Embryonic facial prominence (tissue), 1 donor: ENCODE data around the gene SMC1B.
"Not testable (repeated sequence)": the region's sequence is repeated elsewhere in the genome, so short reads cannot be mapped to it uniquely, and the experiment has no call there.

Experiments used
- DNase-seq: peaks from one replicate; pipeline ENCODE4 v3.0.0-alpha.2; 2016; ENCODE audit errors: extremely low spot score

The SMC1B gene

DNA sequence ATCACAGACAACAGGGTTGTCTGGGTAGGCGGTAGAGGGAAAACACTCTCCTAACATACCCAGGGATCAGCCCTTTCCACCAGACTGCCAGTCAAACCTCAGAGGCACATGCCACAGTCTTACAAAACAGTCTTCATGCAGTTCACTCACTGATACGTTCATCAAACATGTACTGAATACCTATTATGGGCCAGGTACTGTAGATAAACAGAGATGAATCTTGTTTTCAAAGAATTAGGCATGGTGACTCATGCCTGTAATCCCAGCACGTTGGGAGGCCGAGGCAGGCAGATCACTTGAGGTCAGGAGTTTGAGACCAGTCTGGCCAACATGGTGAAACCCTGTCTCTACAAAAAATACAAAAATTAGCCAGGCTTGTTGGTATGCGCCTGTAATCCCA, 60.6 kb downstream of the SMC1B start:
- not testable (repeated sequence) for DNase-seq

DNA sequence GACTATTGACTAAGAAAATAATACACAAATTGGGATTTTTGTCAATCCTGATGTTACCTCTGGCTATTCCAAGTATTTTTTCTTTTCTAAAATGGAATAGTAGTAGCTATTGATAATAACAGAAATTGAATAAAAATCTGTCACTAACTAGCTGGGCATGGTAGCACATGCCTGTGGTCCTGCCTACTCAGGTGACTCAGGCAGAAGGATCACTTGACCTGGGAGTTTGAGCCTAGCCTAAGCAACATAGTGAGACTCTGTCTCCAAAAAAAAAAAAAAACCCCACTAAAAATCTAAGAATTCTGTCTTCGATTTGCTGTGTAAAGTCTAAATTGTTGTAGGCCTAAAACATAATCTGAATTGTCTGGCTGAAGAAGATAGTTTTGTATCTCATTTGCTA, 61.4 kb downstream of the SMC1B start:
- no peak for DNase-seq

DNA sequence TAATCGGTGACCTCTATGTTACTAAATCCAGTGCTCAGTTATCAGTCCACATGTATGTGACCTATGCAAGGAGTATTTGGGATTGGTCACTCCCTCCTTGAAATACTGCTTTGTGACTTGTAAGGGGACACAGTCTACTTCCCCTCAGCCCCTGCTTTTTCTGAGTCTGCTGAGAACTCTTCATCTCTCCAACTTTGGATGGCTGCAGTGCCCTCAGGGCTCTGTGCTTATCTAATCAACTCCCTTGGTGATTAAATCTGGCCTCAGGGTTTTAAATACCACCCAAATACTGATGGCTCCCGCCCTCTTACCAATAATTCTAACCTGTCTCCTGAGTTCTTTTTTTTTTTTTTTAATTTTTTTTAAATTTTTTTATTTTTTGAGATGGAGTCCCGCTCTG, 63.5 kb downstream of the SMC1B start:
- no peak for DNase-seq

DNA sequence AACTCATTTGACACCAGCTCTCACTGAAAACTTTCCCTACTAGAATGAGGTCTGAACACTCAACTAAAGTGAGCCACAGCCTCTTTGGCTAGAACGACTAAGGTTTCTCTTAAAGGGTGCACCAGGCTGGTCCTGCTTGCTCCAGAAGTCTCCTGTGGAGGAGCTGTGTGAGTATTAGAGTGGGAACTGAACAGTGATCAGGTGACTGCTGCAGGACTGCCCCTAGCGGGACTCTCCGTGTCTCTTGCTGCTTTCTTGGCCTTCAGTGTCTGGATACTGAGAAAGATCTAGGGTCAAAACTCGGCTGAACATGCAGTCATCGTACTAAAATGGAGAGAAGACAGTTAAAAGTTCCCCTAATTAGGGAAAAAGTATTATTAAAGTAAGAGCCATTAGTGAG, 69.1 kb downstream of the SMC1B start:
- no peak for DNase-seq

DNA sequence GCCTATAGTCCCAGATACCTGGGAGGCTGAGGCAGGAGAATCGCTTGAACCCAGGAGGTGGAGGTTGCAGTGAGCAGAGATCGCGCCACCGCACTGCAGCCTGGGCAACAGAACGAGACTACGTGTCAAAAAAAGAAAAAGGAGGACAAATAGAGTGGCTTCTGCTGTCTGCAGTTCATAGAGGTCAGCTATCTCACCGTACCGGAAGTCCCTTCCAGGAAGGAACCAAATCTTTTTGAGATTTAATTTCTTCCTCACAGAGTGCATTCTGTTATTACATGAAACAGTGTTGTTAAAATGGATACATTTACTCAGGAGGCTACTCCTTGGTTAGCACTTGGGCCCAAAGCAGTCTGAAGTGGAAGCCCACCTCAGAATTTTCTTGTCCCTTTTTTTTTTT, 70.3 kb downstream of the SMC1B start:
- DNase-seq: no peak

DNA sequence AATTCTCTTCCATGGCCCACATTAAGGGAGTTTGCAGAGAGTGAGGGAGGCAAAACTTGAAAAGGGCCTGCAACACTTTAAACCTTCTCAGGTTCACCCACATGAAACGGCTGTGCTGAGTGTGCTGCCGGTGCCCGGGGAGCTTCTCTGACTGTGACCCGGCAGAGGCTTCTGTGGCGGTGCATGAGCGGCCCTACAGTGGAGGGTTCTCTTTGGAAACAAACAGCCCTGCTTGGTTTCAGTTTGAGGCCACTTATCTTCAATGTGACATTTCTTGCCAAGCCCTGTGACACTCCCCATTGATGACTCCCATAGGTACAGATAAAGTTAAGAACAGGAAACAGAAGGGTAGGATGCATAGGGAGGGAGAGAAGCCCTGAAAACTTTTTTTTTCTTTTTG, 71.9 kb downstream of the SMC1B start:
- no peak for DNase-seq

DNA sequence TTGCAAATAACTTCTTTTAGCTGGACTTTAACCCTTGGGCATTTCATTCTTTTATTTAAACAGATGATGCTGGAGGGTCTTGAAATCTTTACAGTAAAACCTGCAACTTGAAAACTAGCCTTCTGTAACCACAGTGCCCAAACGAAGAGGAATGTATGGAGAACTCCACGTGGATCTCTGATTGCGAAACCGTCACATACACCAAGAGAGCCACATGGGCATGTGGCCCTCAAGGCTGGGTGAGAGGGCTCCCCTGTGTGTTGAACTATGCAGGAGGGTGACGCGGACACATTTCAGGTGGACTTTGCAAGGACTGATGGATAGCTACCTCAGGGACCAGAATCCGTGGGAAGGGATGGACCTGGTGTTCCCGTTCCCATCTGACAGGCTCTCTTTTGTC, 73.1 kb downstream of the SMC1B start:
- no peak for DNase-seq

DNA sequence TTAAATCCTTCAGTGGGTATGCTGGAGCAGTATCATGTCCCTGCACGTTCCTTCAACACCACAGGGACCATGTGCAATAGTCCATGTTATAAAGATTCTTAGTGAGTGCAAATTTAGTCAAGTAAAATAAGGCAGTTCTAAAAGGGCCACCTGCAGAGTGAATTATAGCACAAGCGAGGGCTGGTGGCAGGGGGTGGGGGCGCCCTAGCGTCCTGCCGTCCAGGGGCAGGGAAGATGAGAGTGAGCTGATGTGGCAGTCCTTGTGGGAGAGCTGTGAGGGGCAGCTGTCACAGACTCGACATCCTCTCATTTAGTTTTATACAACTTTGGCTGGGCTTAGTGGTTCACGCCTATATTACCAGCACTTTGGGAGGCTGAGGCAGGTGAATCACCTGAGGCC, 74.6 kb downstream of the SMC1B start:
- DNase-seq: no peak

DNA sequence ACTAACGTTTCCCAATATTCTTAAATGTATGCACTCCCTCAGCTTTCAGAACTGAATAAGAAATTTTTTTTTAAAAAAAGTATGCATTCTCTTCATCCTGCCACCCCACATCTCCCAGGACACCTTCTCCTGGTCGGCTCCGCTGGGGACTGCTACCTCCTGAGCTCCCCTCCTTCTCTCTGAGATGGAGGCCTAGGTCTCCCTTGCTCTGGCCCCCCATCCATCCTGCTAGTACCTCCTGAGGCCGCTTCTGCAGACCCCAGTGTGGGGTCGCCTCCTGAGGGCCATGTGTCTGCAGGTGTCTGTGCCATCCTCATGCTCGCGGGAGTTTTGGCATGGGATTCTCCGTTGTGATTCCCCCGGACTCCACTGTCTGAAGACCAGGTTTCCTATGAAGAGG, 75.9 kb downstream of the SMC1B start:
- DNase-seq: no peak

DNA sequence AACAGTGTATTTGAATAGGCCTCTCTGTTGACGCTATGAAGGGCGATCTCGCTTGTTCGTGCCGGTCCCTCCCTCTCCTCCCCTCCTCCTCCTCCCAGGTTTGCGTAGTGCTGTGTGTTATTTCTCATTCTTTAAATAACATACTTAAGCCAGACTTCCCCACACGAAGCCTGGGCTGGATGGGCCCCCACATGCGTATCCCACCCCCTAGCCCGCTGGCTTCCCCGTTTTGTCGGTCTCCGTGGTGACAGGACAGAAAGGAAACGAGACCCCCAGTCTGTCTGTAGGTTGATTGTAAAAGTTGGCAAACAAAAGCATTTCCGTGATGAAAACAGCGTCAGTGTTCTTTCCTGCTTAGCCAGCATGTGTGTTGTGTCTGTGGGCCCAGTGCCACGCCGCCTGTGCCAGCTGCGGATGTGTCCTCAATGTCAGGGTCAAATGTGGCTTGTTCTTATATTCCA, 76.4 kb downstream of the SMC1B start:
- DNase-seq: peak; percentile 56

DNA sequence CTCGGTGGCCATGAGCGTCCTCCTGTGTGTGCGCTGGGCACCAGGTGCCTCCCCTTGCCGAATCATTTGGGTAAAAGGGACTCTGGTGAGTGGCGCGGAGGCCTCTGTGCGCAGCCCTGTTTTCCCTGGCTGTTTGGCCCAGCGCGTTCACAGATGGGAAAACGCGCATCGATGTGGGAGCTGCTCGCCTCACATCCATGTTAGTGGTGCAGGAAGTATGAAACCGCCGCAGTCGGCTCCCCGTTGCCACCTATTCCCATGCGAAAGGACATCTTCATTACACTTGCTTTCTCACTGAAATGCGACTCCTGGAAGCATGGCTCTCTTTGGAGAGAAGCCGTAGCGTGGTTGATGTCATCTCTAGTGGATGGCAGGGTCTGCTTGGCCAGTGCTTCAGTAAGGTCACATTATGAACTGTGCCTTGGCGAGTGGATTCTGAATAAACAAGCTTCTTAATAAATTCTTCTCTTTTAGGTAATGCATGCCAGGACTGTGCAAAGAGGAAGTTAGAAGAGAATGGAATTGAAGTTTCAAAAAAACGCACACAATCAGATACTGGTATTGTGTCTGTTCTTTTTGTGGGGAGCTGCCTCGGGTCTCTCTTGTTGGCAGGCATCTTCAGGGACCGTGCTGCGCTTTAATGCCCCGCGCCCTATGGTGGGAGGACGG, 77.4 kb downstream of the SMC1B start:
- no peak for DNase-seq

DNA sequence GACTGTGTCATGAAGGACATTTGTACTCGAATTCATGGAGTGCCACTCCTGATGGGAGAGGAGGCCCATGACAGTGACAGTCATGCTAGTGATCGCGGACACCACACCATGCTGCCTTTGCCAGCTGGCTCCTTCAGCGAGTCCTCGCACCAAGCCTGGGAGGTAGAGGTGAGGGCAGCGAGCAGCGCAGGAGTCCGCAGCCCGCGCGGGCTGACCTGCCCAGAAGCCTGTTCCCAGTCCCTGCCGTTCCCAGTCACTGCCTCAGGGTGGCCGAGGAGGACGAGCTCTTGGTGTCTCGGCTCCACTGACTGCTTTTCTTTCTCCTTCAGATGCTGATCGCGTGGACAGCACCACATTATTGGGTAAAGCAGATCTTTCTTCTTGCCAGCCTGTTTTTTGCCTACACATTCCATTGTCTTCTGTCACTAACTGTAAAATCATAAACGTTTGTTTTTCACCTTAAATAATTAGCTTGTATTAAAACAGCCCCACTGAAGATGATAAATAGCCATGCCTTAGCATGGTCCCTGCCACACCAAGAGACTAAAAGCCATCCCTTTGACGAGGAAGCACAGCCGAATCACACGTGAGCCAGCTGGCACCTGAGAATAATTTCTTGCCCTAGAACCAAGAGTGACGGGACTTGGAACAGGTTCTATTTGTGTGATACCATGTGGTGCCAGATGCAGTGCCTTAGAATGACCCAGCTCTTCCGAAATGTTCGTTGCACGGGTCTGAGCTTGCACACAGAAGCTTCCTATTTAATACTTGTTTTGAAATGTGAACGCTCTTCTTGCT, 78.2 kb downstream of the SMC1B start:
- DNase-seq: no peak

DNA sequence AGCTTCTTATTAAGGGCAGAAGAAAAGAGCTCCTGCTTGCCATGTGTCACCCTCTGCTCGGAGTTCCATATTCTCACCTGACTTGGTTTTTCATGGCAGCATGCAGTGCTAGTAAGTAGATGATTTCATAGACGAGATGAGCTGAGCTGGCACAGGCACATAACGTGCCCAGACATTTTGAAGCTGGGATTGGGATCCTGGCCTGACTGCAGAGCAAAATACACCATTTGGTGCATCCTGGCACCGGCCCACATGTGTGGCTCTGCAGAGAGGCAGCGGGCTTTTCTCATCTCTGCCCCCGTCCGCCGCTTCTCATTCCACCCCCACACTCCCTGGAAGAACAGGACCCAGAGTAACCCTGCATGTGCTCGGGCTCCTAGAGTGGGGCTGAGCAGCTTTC, 78.9 kb downstream of the SMC1B start:
- no peak for DNase-seq

DNA sequence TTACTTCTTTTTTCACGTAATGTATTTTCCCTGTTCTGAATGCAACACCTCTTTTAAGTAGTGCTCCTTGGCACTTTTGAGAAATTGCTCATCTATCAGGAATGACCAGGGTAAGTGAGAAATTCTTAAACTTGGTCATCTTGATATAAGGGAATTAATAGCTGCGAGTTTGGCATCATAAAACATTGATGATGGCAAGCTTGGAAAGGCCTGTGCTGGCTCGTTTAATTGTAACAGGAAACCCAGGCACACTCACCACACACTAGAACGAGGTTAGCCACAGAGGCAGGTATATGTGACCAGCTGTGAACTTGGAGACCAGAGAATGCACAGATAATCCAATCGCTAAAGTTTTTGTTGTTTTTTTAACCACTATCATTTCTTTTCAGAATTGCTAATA, 79.3 kb downstream of the SMC1B start:
- no peak for DNase-seq

DNA sequence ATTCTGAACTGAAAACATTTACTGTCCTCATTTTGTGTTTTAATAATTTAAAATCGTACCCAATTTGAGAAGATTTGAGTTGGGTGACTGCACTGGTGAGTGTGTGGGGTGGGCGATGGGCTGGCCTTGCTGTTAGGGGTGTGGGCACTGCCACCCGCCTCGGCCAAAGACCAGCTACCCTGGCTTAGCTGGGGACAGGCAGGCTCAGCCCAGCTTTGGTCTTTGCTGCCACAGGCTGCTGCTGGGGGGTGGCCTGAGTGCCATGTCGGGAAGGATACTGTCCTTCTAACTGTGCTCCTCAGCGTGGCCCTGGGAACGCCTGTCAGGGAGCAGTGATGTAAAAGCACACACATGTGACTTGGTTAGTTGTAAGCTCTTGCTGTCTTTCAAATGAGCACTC, 81.4 kb downstream of the SMC1B start:
- no peak for DNase-seq

DNA sequence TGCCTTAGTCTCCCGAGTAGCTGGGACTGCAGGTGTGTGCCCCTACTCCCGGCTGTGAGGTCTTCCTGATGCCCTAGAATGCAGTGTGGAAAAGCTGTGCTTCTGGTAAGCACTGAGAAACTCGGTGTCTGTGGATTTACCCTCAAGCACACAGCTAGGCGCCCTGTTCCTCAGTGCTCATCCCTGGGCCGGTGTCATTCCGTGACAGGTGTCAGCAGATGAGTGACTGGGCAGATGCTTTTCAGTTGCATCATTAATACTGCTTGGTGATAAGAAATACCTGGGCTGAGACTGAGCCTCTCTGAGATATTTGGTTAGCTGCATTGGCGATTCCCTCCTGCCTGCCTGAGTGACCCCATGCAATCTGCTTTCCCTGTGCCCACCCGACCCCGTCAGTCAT, 81.9 kb downstream of the SMC1B start:
- no peak for DNase-seq

DNA sequence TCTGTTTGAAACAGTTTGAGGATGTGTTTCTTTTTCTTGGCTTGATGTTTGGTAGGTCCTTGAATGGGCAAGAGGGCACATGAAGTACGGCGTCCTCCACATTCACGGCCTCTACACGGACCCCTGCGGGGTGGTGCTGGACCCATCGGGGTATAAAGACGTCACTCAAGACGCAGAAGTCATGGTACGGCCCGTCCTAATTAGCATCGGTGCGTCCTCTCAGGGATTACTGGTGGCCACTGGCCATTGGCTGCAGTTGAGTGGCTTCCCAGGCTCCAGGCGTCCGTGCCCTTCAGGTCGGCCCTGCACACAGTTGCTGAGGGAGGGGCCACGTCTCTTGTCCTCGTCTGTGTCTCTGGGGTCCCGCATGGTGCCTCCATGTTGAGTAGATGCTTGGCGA, 82.9 kb downstream of the SMC1B start:
- DNase-seq: no peak

DNA sequence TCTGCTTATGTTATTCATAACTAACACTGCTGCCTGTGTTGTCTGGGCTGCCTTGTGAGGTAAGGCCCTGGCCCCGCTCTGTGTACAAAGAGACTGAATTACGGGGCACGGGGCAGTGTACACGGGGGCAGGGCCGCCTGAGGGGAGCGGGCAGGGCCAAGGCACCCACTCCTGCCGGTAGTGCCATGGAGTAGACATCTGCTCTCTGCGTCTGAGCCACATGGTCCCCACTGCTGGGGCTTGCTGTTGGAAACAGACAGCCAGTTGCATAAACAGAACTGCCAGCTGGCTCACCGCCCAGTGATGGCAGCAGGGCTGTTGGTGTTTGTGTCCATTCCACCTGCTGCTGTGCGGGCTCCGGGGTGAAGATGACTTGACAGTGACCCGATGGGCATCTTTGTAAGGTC, 83.9 kb downstream of the SMC1B start:
- no peak for DNase-seq

DNA sequence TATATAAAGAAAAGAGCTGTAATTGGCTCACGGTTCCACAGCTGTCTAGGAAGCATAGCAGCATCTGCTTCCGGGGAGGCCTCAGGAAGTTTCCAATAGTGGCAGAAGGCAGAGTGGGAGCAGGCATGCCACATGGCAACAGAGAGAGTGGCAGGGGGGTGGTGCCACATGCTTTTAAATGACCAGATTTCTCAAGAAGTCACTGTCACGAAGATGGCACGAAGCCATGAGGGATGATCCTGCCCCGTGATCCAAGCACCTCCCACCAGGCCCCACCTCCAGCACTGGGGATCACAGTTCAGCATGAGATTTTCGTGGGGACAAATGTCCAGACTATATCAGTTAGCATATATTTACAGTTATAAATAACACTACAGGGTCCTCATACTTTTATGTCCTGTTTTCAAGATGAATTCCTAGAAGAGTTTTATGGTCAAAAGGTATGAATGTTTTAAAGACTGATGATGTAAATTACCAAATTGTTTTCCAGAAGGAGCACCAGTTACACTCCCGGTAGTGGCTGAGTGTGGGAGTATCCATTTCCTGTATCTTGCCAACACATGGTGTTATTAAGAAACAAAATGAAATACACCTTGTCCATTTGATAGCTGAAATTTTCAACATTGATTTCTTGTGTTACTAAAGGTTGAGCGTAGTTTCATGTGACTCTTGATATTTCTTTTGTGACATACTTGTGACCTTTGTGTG, 84.4 kb downstream of the SMC1B start:
- no peak for DNase-seq

DNA sequence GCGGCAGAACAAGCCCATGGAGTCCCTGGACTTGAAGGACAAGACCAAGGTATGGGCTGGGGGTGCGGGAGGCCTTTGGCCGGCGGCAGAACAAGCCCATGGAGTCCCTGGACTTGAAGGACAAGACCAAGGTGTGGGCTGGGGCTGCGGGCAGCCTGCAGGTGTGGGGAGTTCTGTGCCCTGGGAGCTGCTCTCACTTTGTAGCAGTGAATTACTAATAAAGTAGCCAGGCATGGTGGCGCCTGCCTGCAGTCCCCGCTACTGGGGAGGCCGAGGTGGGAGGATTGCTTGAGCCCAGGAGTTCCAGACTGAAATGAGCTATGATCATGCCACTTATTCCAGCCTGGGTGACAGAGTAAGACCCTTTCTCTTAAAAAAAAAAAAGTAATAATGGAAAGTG, 85.1 kb downstream of the SMC1B start:
- DNase-seq: not testable (repeated sequence)

DNA sequence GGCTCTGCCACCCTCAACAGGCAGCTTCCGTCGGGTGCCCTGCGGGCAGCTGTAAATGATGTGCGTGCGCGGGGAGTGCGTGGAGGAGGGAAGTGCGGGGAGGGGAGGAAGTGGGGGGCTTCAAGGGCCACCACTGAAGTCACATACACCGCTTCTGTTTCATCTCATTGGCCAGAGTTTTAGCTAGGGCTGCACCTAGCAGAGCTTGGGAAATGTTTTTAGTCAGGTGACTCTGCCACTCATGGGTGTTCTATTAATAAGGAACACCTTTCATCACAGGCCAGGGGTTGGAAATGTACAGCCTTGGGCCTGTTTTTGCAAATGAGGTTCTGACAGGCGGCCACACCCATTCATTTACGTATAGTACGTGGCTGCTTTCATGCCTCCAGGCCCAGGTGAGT, 89.1 kb downstream of the SMC1B start:
- DNase-seq: no peak

DNA sequence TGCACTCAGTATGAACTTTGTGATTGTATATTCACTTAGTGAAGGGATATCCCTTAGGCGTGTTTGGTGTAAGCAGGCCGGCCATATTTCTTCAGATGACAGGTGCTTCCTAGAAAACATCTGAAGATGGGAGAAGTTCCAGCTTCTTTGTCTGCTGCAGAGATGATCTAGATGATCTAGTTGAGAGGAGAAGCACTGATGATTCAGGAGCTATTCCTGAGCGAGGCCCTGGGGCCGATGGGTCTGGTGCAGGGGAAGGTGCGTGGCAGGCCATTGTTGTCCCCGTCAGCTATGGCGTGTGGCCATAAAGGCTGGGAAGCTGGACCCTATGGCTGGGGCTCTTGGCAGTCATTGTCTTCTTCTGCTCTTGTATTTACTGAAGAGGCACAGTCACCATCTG, 89.7 kb downstream of the SMC1B start:
- no peak for DNase-seq
